ENCODE results near the gene DTL.

Gene DTL

GRCh38 chr1:212132025-212132424, 96.5 kb downstream of the DTL start:
- no peak for DNase-seq (ENCODE audit: low spot score)

- no peak for DNase-seq (ENCODE audit: low spot score)
Observed at GRCh38 chr1:212133319-212133718, 97.8 kb downstream of the DTL start.

GRCh38 chr1:212135166-212135565, 99.6 kb downstream of the DTL start:
- no peak for DNase-seq (ENCODE audit: low spot score)

- no peak for DNase-seq (ENCODE audit: low spot score)
Observed at GRCh38 chr1:212137854-212138253, 102.3 kb downstream of the DTL start.

- no peak for DNase-seq (ENCODE audit: low spot score)
Observed at GRCh38 chr1:212138457-212138856, 102.9 kb downstream of the DTL start.

GRCh38 chr1:212139526-212140135, 104.1 kb downstream of the DTL start:
- no peak for DNase-seq (ENCODE audit: low spot score)

- no peak for DNase-seq (ENCODE audit: low spot score)
Observed at GRCh38 chr1:212141404-212141803, 105.9 kb downstream of the DTL start.

GRCh38 chr1:212142883-212143530, 107.5 kb downstream of the DTL start:
- DNase-seq (ENCODE audit: low spot score), result no peak

- no peak for DNase-seq (ENCODE audit: low spot score)
Observed at GRCh38 chr1:212147581-212148033, 112.1 kb downstream of the DTL start.

- no peak for DNase-seq (ENCODE audit: low spot score)
Observed at GRCh38 chr1:212149566-212149965, 114.0 kb downstream of the DTL start.

- DNase-seq (ENCODE audit: low spot score), result no peak
Observed at GRCh38 chr1:212152308-212152693, 116.8 kb downstream of the DTL start.

GRCh38 chr1:212152869-212153268, 117.3 kb downstream of the DTL start:
- DNase-seq (ENCODE audit: low spot score), result no peak

- DNase-seq (ENCODE audit: low spot score), result no peak
Observed at GRCh38 chr1:212153635-212154034, 118.1 kb downstream of the DTL start.
